ENCODE results near the gene SMPD2.

- no peak for TF ChIP-seq RARB (CRISPR knock-in tag; IDR thresholded peaks at IDR 0.05)
- no peak for TF ChIP-seq ARNTL (CRISPR knock-in tag; IDR thresholded peaks at IDR 0.05; ENCODE audit: borderline replicate concordance, low read depth)
- TF ChIP-seq ZC3H10 (CRISPR knock-in tag; IDR thresholded peaks at IDR 0.05): no peak
These were observed 10.3 kb downstream of the SMPD2 start for GRCh38 chr6:109450801-109451200.
